Left renal cortex interstitium (tissue), 4 donors: Measurements from ENCODE around the gene EML6. TPM values are rescaled to one million over a fixed set of nuclear protein-coding genes. Genes with fewer than 3 reads are reported as not detected.

Source experiments
- DNase-seq, 4 donors: peaks; one replicate each; pipeline ENCODE4 v3.0.0-alpha.2; 2013; ENCODE audit warnings: low read depth in 4 of 4, low spot score in 2 of 4, missing footprints in 1 of 4
- polyA plus RNA-seq, 4 donors: library from polyadenylated mRNA; unstranded; fragments of 120-200 nt; gene quantifications; one replicate each; pipeline ENCODE4 v1.2.1, GENCODE V29; 2013; ENCODE audit not compliant: insufficient read length in 4 of 4

The EML6 gene
- polyA plus RNA-seq, 4 donors, result 10.2 to 16.5 (median 14.0) TPM

- peak in 2 of 4 donors; percentile 50 to 63 for DNase-seq
Measured at GRCh38 chr2:54704688-54705605, 18.5 kb upstream of the EML6 start.

GRCh38 chr2:54706622-54707021 lies 16.8 kb upstream of the EML6 start:
- no peak for DNase-seq

- peak in 2 of 4 donors; percentile 23 to 32 for DNase-seq
Measured at GRCh38 chr2:54708584-54709335, 14.7 kb upstream of the EML6 start.

GRCh38 chr2:54709336-54709809 lies 14.1 kb upstream of the EML6 start:
- peak in 2 of 4 donors; percentile 21 to 28 for DNase-seq

- no peak for DNase-seq
Measured at GRCh38 chr2:54710216-54710615, 13.2 kb upstream of the EML6 start.

GRCh38 chr2:54712516-54712915 lies 10.9 kb upstream of the EML6 start:
- DNase-seq, result no peak

- no peak for DNase-seq
Measured at GRCh38 chr2:54714996-54715395, 8.5 kb upstream of the EML6 start.

- DNase-seq, result no peak
Measured at GRCh38 chr2:54716375-54716774, 7.1 kb upstream of the EML6 start.

- DNase-seq, result no peak
Measured at GRCh38 chr2:54720563-54720962, 2.9 kb upstream of the EML6 start.

GRCh38 chr2:54722641-54723040 lies 821 bp upstream of the EML6 start:
- DNase-seq, result no peak

- DNase-seq, result no peak
Measured at GRCh38 chr2:54723996-54724559, 616 bp downstream of the EML6 start.

- DNase-seq, result no peak
Measured at GRCh38 chr2:54724560-54725342, 1.3 kb downstream of the EML6 start.

GRCh38 chr2:54725343-54726099 lies 2.1 kb downstream of the EML6 start:
- DNase-seq, result no peak

- no peak for DNase-seq
Measured at GRCh38 chr2:54726431-54726830, 3.0 kb downstream of the EML6 start.

GRCh38 chr2:54726940-54727339 lies 3.5 kb downstream of the EML6 start:
- DNase-seq, result no peak

GRCh38 chr2:54728669-54729120 lies 5.2 kb downstream of the EML6 start:
- no peak for DNase-seq

GRCh38 chr2:54735636-54736035 lies 12.2 kb downstream of the EML6 start:
- DNase-seq, result no peak

GRCh38 chr2:54738281-54738680 lies 14.8 kb downstream of the EML6 start:
- no peak for DNase-seq

GRCh38 chr2:54740333-54740732 lies 16.9 kb downstream of the EML6 start:
- DNase-seq, result no peak

- no peak for DNase-seq
Measured at GRCh38 chr2:54741250-54741649, 17.8 kb downstream of the EML6 start.
